Astrocyte of the spinal cord (primary cell): ENCODE results near the gene EPB41L5.
"Not testable (repeated sequence)": the region's sequence is repeated elsewhere in the genome, so short reads cannot be mapped to it uniquely, and the experiment has no call there.

Experiments used
- DNase-seq: peaks from one replicate; pipeline ENCODE4 v3.0.0; 2011; ENCODE audit warnings: low read depth, low spot score
- H3K4me3 ChIP-seq: 2 replicates; pipeline ENCODE4 v1.5.1; 2011; ENCODE audit warnings: low read depth, mild to moderate bottlenecking, low read length, moderate library complexity
- in situ Hi-C: cut with HindIII; loops from 2 replicates; pipeline ENCODE4 v1.10.0; 2017; ENCODE audit warnings: low sequenced_read_pairs
- TF ChIP-seq, protein P1 (sequence below): IDR thresholded peaks from 2 replicates; pipeline ENCODE4 v1.5.1; 2012; ENCODE audit warnings: low read depth, mild to moderate bottlenecking, low read length, inconsistent platforms

Gene EPB41L5

DNA sequence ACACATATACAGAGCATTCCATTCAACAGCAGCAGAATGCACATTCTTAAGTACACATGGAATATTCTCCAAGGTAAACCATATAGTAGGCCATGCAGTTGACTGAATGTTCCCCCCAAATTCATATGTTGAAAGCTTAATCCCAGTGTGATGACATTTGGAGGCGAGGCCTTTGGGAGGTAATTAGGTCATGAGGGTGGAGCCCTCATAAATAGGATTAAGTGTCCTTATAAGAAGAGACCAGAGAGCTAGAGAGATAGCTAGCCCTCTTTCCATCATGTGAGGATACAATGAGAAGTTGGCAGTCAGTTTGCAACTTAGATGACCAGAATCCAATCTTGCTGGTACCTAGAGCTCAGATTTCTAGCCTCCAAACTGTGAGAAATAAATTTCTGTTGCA is 182.7 kb downstream of the EPB41L5 start:
- H3K4me3 ChIP-seq: no peak overlapping the region
- in situ Hi-C loops: no loop called here
- DNase-seq: no peak
- TF ChIP-seq, protein P1, sequence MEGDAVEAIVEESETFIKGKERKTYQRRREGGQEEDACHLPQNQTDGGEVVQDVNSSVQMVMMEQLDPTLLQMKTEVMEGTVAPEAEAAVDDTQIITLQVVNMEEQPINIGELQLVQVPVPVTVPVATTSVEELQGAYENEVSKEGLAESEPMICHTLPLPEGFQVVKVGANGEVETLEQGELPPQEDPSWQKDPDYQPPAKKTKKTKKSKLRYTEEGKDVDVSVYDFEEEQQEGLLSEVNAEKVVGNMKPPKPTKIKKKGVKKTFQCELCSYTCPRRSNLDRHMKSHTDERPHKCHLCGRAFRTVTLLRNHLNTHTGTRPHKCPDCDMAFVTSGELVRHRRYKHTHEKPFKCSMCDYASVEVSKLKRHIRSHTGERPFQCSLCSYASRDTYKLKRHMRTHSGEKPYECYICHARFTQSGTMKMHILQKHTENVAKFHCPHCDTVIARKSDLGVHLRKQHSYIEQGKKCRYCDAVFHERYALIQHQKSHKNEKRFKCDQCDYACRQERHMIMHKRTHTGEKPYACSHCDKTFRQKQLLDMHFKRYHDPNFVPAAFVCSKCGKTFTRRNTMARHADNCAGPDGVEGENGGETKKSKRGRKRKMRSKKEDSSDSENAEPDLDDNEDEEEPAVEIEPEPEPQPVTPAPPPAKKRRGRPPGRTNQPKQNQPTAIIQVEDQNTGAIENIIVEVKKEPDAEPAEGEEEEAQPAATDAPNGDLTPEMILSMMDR: no peak

- DNase-seq, H3K4me3 ChIP-seq, in situ Hi-C loops: not testable (repeated sequence)
Measured at GRCh38 chr2:120199817-120200459, 187.1 kb downstream of the EPB41L5 start.

- in situ Hi-C loops: no loop called here
Measured at GRCh38 chr2:120203251-120204021, 190.6 kb downstream of the EPB41L5 start.

GRCh38 chr2:120204022-120204405 is 191.1 kb downstream of the EPB41L5 start:
- in situ Hi-C loops: no loop called here
- TF ChIP-seq, protein P1: no peak
- H3K4me3 ChIP-seq: no peak overlapping the region
- no peak for DNase-seq

More at GRCh38 chr2:120203251-120204021, 190.6 kb downstream of the EPB41L5 start:
- TF ChIP-seq, protein P1: no peak
- no peak for DNase-seq
- no peak overlapping the region for H3K4me3 ChIP-seq

DNA sequence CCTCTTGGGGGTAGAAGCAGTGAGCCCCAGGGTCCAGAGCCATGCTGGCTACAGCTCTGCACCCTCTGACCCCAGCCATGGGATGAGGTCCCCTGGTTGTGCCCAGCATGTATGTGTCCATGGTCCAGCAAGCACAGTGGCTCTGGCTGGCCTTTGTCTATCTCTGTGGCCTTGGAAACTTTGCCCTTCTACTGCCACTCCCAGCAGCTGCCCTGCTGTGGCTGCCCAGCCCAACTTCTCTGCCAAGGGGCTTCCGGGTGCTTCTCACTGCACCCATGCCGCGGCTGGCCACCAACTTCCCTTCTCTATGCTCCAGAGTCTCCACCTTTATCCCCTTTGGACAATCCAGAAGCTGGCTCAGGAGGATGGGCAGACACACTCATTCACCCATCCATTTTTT is 191.5 kb downstream of the EPB41L5 start:
- TF ChIP-seq, protein P1: no peak
- in situ Hi-C loops: no loop called here
- no peak for DNase-seq
- H3K4me3 ChIP-seq: no peak overlapping the region

GRCh38 chr2:120204945-120205670 is 192.2 kb downstream of the EPB41L5 start:
- TF ChIP-seq, protein P1: no peak
- in situ Hi-C loops: no loop called here
- DNase-seq: no peak
- H3K4me3 ChIP-seq: no peak overlapping the region
